HG02885 (cell line): ENCODE measurements around the gene PCGF1.

Experiments
- ATAC-seq: cut with Tn5 transposase; IDR thresholded peaks from one replicate; pipeline ENCODE4 v1.9.1; 2021; ENCODE audit warnings: mild to moderate bottlenecking; ENCODE audit not compliant: unreplicated experiment, poor library complexity

The PCGF1 gene

GRCh38 chr2:74507145-74507925 lies at the start of gene PCGF1:
Gene PCGF1 (minus strand): TSS chr2:74507695. CDS start chr2:74507668, 27 bp downstream.
- ATAC-seq = peak; percentile 90

- no peak for ATAC-seq
Measured at GRCh38 chr2:74556831-74557370, 49.4 kb upstream of the PCGF1 start.

GRCh38 chr2:74556159-74556558 lies 48.7 kb upstream of the PCGF1 start:
- no peak for ATAC-seq

GRCh38 chr2:74555610-74556103 lies 48.2 kb upstream of the PCGF1 start:
- no peak for ATAC-seq

- ATAC-seq = peak; percentile 39
Measured at GRCh38 chr2:74554820-74555531, 47.5 kb upstream of the PCGF1 start.

- ATAC-seq = peak; percentile 58
Measured at GRCh38 chr2:74553892-74554819, 46.7 kb upstream of the PCGF1 start, which contains the start of the genes DOK1 and LOXL3. Gene DOK1 (plus strand): TSS chr2:74554720. CDS start chr2:74554755, 35 bp downstream. Gene LOXL3 (minus strand): TSS chr2:74553942. CDS start chr2:74552634, 1,308 bp downstream.

GRCh38 chr2:74552914-74553811 lies 45.7 kb upstream of the PCGF1 start:
- no peak for ATAC-seq

- no peak for ATAC-seq
Measured at GRCh38 chr2:74551942-74552913, 44.7 kb upstream of the PCGF1 start.

- no peak for ATAC-seq
Measured at GRCh38 chr2:74551530-74551929, 44.0 kb upstream of the PCGF1 start.

GRCh38 chr2:74550231-74550630 lies 42.7 kb upstream of the PCGF1 start:
- ATAC-seq = no peak

GRCh38 chr2:74548900-74549826 lies 41.7 kb upstream of the PCGF1 start:
- no peak for ATAC-seq

GRCh38 chr2:74548285-74548899 lies 40.9 kb upstream of the PCGF1 start:
- no peak for ATAC-seq

GRCh38 chr2:74546004-74546403 lies 38.5 kb upstream of the PCGF1 start:
- ATAC-seq = no peak

GRCh38 chr2:74544634-74545033 lies 37.1 kb upstream of the PCGF1 start:
- ATAC-seq = no peak

- no peak for ATAC-seq
Measured at GRCh38 chr2:74542978-74543377, 35.5 kb upstream of the PCGF1 start.

- ATAC-seq = no peak
Measured at GRCh38 chr2:74540291-74540690, 32.8 kb upstream of the PCGF1 start.
